Measurements from ENCODE around the gene BRD2.

GRCh38 chr6:32962213-32962826 lies 6.1 kb upstream of the BRD2 start:
- TF ChIP-seq CTCF (IDR thresholded peaks at IDR 0.05) (no peak), EZH2 (IDR thresholded peaks at IDR 0.05; ENCODE audit: borderline replicate concordance, insufficient read depth, low read depth, low read length, poor library complexity, severe bottlenecking) (no peak)

Measured in B cell (primary cell).